Liver (tissue), 9 donors: ENCODE data around the gene PAOX. TPM values are rescaled to one million over a fixed set of nuclear protein-coding genes. Genes with fewer than 3 reads are reported as not detected.

Experiments
- DNase-seq: peaks from one replicate; pipeline ENCODE4 v3.0.0-alpha.2; 2017; ENCODE audit warnings: low spot score
- H3K27ac ChIP-seq, 2 donors: one replicate each; pipeline ENCODE4 v1.7.0; 2013; ENCODE audit warnings: inconsistent platforms in 2 of 2, low read length in 2 of 2, control low read depth in 1 of 2, low read depth in 1 of 2, mild to moderate bottlenecking in 1 of 2
- H3K27me3 ChIP-seq, 4 donors: one replicate each; pipeline versions ENCODE4 v1.6.1 to v1.7.0; 2013; ENCODE audit warnings: low read length in 3 of 4, inconsistent platforms in 1 of 4, mild to moderate bottlenecking in 1 of 4, moderate library complexity in 1 of 4; ENCODE audit not compliant: control insufficient read depth in 4 of 4, insufficient read depth in 4 of 4
- H3K36me3 ChIP-seq, 4 donors: one replicate each; pipeline versions ENCODE4 v1.6.1 to v1.7.0; 2013; ENCODE audit warnings: low read length in 3 of 4, mild to moderate bottlenecking in 3 of 4, low read depth in 1 of 4, moderate library complexity in 1 of 4; ENCODE audit not compliant: control insufficient read depth in 4 of 4, insufficient read depth in 3 of 4
- H3K4me1 ChIP-seq, 4 donors: one replicate each; pipeline versions ENCODE4 v1.6.1 to v1.7.0; 2013; ENCODE audit warnings: low read length in 3 of 4, mild to moderate bottlenecking in 3 of 4, moderate library complexity in 1 of 4; ENCODE audit not compliant: control insufficient read depth in 4 of 4, insufficient read depth in 4 of 4
- H3K4me3 ChIP-seq, 3 donors: one replicate each; pipeline versions ENCODE4 v1.6.1 to v1.7.0; 2013; ENCODE audit warnings: low read length in 3 of 3, control low read depth in 1 of 3, low read depth in 1 of 3, mild to moderate bottlenecking in 1 of 3
- H3K9ac ChIP-seq, 2 donors: one replicate each; pipeline ENCODE4 v1.7.0; 2013; ENCODE audit warnings: low read length in 2 of 2, mild to moderate bottlenecking in 2 of 2, moderate library complexity in 2 of 2, control low read depth in 1 of 2, low read depth in 1 of 2
- H3K9me3 ChIP-seq, 4 donors: one replicate each; pipeline versions ENCODE4 v1.6.1 to v1.7.0; 2013; ENCODE audit warnings: low read length in 3 of 4; ENCODE audit not compliant: control insufficient read depth in 4 of 4
- EGR1 ChIP-seq, 2 donors: IDR thresholded peaks; 2 replicates each; pipeline ENCODE4 v1.6.1; 2016 to 2018; ENCODE audit warnings: antibody characterized with exemption in 2 of 2, low read depth in 2 of 2
- FOXA1 ChIP-seq: IDR thresholded peaks from 2 replicates; pipeline ENCODE4 v1.6.1; 2016; ENCODE audit warnings: antibody characterized with exemption
- FOXA2 ChIP-seq: IDR thresholded peaks from 2 replicates; pipeline ENCODE4 v1.6.1; 2016; ENCODE audit warnings: antibody characterized with exemption
- GABPA ChIP-seq, 2 donors: IDR thresholded peaks in 1 of 2; conservative IDR thresholded peaks in 1 of 2; 2 replicates each; pipeline ENCODE4 v1.6.1; 2016; ENCODE audit warnings: antibody characterized with exemption in 2 of 2, mild to moderate bottlenecking in 1 of 2, moderate library complexity in 1 of 2
- HNF4A ChIP-seq, 2 donors: conservative IDR thresholded peaks; 2 replicates each; pipeline ENCODE4 v1.6.1; 2016; ENCODE audit warnings: antibody characterized with exemption in 2 of 2, mild to moderate bottlenecking in 2 of 2
- JUND ChIP-seq, 2 donors: IDR thresholded peaks; 2 replicates each; pipeline ENCODE4 v1.6.1; 2016; ENCODE audit warnings: antibody characterized with exemption in 2 of 2
- TAF1 ChIP-seq: conservative IDR thresholded peaks from 2 replicates; pipeline ENCODE4 v1.6.1; 2016; ENCODE audit warnings: antibody characterized with exemption, mild to moderate bottlenecking
- WGBS: extraction: QIAGEN DNeasy Blood & Tissue Kit; methylation state at CpG from one replicate; pipeline ENCODE4 v1.1.7; 2013; 5-methylcytosine and 5-hydroxymethylcytosine counted together
- polyA plus RNA-seq, 2 donors: library from polyadenylated mRNA; stranded (reverse) in 1 of 2; unstranded in 1 of 2; fragments of 200-250 nt in 1 of 2; fragments of >200 nt in 1 of 2; fragmentation: Nextera tagmentation in 1 of 2; extraction: Ambion mirVana in 1 of 2; gene quantifications; one replicate each; pipeline versions ENCODE4 v1.2.1 to v1.2.3, GENCODE V29; 2013 to 2015
- total RNA-seq, 2 donors: library from RNA; depleted of rRNA; stranded (reverse); fragments of >200 nt; gene quantifications; one replicate each; pipeline ENCODE4 v1.2.3, GENCODE V29; 2014
- TF ChIP-seq, protein P1 (sequence below): IDR thresholded peaks from 2 replicates; pipeline ENCODE4 v1.6.1; 2016; ENCODE audit warnings: antibody characterized with exemption
- TF ChIP-seq, protein P2 (sequence below): fragments of 150-350 bp; IDR thresholded peaks from 2 replicates; pipeline ENCODE4 v1.5.1; 2017; ENCODE audit warnings: improper control_type of control experiment, low read depth, low read length; ENCODE audit not compliant: missing input control
- TF ChIP-seq, protein P3 (sequence below): IDR thresholded peaks from 2 replicates; pipeline ENCODE4 v1.6.1; 2016; ENCODE audit warnings: antibody characterized with exemption
- TF ChIP-seq, protein P4 (sequence below): IDR thresholded peaks from 2 replicates; pipeline ENCODE4 v1.6.1; 2016; ENCODE audit warnings: antibody characterized with exemption
- donor health status: healthy.
- donor health status: healthy.
- donor health status: healthy.
- donor health status: healthy.
- donor health status: healthy.

PAOX gene
- total and polyA plus RNA-seq, 4 donors = 4.8 to 17.8 (median 13.3) TPM

DNA sequence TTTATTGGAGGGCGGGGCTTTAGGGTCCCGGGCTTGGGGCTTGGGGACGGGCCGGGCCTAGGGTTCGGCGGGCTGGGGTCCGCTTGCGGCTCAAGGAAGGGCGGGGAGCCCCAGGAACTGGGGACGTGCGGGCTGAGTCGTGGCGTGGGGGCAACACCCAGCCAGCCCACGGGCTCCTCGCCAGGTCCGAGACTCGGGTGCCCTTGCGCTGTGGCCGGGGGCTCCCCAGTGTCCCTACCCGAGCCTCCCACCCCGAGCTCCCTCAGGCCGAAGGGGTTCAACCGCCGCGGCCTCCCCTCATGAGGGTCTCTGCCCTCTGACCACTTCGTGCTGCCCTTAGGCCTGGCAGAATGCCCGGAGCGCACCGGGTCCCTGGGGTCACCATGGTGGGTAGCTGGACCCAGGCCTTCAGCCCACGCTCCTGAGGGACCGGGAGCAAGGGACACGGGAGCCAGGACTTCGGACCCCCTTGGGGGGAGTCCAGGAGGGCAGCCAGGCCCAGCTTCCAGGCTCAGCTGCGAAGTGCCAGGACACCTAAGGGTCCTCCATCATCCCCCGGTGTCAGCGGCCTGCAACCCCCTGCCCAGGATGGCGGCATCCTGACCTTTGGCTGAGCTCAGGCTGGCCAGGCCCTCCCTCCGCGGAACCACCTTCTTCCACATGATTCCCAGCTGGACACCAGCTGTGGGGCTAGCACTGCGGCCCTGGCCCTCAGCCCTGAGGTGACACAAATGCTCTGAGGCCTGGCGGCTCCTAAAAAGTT lies 20.7 kb upstream of the PAOX start (continued):
- TF ChIP-seq, protein P1, sequence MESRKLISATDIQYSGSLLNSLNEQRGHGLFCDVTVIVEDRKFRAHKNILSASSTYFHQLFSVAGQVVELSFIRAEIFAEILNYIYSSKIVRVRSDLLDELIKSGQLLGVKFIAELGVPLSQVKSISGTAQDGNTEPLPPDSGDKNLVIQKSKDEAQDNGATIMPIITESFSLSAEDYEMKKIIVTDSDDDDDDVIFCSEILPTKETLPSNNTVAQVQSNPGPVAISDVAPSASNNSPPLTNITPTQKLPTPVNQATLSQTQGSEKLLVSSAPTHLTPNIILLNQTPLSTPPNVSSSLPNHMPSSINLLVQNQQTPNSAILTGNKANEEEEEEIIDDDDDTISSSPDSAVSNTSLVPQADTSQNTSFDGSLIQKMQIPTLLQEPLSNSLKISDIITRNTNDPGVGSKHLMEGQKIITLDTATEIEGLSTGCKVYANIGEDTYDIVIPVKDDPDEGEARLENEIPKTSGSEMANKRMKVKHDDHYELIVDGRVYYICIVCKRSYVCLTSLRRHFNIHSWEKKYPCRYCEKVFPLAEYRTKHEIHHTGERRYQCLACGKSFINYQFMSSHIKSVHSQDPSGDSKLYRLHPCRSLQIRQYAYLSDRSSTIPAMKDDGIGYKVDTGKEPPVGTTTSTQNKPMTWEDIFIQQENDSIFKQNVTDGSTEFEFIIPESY = no peak
- TF ChIP-seq, protein P2, sequence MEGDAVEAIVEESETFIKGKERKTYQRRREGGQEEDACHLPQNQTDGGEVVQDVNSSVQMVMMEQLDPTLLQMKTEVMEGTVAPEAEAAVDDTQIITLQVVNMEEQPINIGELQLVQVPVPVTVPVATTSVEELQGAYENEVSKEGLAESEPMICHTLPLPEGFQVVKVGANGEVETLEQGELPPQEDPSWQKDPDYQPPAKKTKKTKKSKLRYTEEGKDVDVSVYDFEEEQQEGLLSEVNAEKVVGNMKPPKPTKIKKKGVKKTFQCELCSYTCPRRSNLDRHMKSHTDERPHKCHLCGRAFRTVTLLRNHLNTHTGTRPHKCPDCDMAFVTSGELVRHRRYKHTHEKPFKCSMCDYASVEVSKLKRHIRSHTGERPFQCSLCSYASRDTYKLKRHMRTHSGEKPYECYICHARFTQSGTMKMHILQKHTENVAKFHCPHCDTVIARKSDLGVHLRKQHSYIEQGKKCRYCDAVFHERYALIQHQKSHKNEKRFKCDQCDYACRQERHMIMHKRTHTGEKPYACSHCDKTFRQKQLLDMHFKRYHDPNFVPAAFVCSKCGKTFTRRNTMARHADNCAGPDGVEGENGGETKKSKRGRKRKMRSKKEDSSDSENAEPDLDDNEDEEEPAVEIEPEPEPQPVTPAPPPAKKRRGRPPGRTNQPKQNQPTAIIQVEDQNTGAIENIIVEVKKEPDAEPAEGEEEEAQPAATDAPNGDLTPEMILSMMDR = no peak
- no peak for TF ChIP-seq EGR1 (IDR thresholded peaks at IDR 0.05; ENCODE audit: low read depth in 2 of 2)
- no peak for TF ChIP-seq JUND (IDR thresholded peaks at IDR 0.05)

DNA sequence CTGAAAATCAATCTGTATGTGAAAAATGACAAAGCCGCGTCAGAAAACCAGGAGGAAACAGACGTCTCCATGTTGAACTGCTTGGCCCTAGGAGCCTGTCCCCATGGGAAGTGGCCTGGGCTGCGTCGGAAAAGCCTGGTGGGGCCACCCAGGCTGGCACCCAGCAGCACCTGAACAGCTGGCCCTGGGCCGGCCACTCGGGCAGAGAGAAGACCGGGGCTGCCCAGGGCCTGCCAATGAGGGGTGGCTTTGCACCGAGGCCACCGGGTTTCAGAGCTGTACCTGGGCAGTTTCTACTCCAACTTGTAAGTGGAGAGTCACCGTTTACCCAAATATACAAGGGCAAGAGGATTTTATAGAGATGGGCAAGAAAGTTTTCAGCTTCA lies 20.1 kb upstream of the PAOX start:
- no peaks in the 10 kb centered on the region for H3K27me3 ChIP-seq
- peaks cover 6 to 21% (median 12%) of the 10 kb centered on the region in 4 donors for H3K36me3 ChIP-seq
- DNase-seq = no peak
- peak overlapping the region in 2 of 3 donors; percentile 18 to 26 for H3K4me3 ChIP-seq
- no peak for TF ChIP-seq TAF1
- no peak for TF ChIP-seq HNF4A (conservative IDR thresholded peaks at IDR 0.05)
- no peak for TF ChIP-seq FOXA2
- TF ChIP-seq, protein P3, sequence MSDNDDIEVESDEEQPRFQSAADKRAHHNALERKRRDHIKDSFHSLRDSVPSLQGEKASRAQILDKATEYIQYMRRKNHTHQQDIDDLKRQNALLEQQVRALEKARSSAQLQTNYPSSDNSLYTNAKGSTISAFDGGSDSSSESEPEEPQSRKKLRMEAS = no peak
- TF ChIP-seq GABPA (IDR thresholded peaks at IDR 0.05 in 1 of 2, conservative IDR thresholded peaks at IDR 0.05 in 1 of 2) = no peak
- TF ChIP-seq, protein P4, sequence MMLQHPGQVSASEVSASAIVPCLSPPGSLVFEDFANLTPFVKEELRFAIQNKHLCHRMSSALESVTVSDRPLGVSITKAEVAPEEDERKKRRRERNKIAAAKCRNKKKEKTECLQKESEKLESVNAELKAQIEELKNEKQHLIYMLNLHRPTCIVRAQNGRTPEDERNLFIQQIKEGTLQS = no peak
- TF ChIP-seq JUND (IDR thresholded peaks at IDR 0.05) = no peak
- TF ChIP-seq FOXA1 = no peak
- peak overlapping the region in 1 of 2 donors; percentile 58 for H3K9ac ChIP-seq
- peak overlapping the region; percentile 91 to 93 for H3K27ac ChIP-seq
- no peaks in the 10 kb centered on the region for H3K9me3 ChIP-seq
- 31% methylated on average over 11 of the region's 11 CpGs for WGBS
- peaks cover 19 to 68% (median 52%) of the 10 kb centered on the region in 4 donors for H3K4me1 ChIP-seq

DNA sequence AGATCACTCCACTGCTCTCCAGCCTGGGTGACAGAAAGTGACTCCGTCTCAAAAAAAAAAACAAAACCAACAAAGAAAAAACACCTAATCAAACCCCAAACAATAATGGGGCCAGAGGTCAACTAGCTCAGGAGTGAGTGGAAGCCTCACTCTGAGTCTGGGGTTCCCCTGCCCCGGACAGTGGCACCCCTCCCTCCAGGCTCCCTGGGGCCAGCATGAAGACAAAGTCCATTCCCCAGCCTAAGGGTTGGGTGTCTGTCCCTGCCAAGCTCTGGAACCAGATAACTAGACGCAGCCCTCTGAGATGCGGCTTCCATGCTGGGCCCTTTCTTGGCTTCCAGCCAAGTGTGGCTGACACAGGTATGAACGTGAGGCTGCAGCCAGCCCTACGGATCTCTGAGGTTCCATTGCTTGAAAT lies 19.5 kb upstream of the PAOX start:
- peak overlapping the region; percentile 91 to 93 for H3K27ac ChIP-seq
- H3K36me3 ChIP-seq = peaks cover 6 to 27% (median 17%) of the 10 kb centered on the region in 4 donors
- peaks cover 16 to 62% (median 45%) of the 10 kb centered on the region in 4 donors for H3K4me1 ChIP-seq
- no peak overlapping the region for H3K4me3 ChIP-seq
- no peaks in the 10 kb centered on the region for H3K9me3 ChIP-seq
- no peak overlapping the region for H3K9ac ChIP-seq
- DNase-seq = peak; percentile 63
- TF ChIP-seq EGR1 (IDR thresholded peaks at IDR 0.05; ENCODE audit: low read depth in 2 of 2) (no peak), JUND (IDR thresholded peaks at IDR 0.05) (peak in 1 of 2 donors; percentile 6)
- no peaks in the 10 kb centered on the region for H3K27me3 ChIP-seq
- WGBS = 17% methylated on average over 6 of the region's 6 CpGs
